ENCODE results near the gene ADAMTS3.

DNA sequence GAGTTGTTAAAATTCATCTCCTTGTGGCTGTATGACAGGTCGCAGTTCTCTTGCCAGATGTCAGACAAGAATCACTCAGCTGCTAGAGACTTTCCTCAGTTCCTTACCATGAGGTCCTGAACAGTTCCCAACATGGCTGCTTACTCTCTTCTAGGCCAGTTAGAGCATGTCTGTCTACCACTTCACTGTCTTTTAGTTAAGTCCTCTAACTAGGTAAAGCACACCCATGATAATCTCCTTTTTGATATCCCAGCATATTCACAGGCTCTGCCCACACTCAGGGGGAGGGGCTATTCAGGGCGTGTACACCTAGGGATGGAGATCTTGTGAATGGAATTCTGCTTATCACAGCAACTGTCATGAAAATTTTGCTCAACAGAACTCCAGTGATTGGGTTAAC is 190.1 kb downstream of the ADAMTS3 start:
- TF ChIP-seq, protein P1, sequence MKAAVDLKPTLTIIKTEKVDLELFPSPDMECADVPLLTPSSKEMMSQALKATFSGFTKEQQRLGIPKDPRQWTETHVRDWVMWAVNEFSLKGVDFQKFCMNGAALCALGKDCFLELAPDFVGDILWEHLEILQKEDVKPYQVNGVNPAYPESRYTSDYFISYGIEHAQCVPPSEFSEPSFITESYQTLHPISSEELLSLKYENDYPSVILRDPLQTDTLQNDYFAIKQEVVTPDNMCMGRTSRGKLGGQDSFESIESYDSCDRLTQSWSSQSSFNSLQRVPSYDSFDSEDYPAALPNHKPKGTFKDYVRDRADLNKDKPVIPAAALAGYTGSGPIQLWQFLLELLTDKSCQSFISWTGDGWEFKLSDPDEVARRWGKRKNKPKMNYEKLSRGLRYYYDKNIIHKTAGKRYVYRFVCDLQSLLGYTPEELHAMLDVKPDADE (IDR thresholded peaks at IDR 0.05) = no peak
- TF ChIP-seq, protein P2, sequence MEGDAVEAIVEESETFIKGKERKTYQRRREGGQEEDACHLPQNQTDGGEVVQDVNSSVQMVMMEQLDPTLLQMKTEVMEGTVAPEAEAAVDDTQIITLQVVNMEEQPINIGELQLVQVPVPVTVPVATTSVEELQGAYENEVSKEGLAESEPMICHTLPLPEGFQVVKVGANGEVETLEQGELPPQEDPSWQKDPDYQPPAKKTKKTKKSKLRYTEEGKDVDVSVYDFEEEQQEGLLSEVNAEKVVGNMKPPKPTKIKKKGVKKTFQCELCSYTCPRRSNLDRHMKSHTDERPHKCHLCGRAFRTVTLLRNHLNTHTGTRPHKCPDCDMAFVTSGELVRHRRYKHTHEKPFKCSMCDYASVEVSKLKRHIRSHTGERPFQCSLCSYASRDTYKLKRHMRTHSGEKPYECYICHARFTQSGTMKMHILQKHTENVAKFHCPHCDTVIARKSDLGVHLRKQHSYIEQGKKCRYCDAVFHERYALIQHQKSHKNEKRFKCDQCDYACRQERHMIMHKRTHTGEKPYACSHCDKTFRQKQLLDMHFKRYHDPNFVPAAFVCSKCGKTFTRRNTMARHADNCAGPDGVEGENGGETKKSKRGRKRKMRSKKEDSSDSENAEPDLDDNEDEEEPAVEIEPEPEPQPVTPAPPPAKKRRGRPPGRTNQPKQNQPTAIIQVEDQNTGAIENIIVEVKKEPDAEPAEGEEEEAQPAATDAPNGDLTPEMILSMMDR (conservative IDR thresholded peaks at IDR 0.05; ENCODE audit: low read depth in 2 of 2) = no peak
- TF ChIP-seq EZH2phosphoT487 (IDR thresholded peaks at IDR 0.05; ENCODE audit: unreplicated experiment) (no peak), EZH2 (IDR thresholded peaks at IDR 0.05; ENCODE audit: low read depth, unreplicated experiment) (no peak), POLR2AphosphoS5 (IDR thresholded peaks at IDR 0.05; ENCODE audit: low read depth) (no peak), JUNB (IDR thresholded peaks at IDR 0.05; ENCODE audit: unreplicated experiment) (no peak), CREB1 (CRISPR knock-in tag; IDR thresholded peaks at IDR 0.05; ENCODE audit: low read depth) (no peak), STAT1 (IDR thresholded peaks at IDR 0.05; ENCODE audit: unreplicated experiment) (no peak), ZNF114 (CRISPR knock-in tag; IDR thresholded peaks at IDR 0.05) (no peak)
- TF ChIP-seq, protein P3, sequence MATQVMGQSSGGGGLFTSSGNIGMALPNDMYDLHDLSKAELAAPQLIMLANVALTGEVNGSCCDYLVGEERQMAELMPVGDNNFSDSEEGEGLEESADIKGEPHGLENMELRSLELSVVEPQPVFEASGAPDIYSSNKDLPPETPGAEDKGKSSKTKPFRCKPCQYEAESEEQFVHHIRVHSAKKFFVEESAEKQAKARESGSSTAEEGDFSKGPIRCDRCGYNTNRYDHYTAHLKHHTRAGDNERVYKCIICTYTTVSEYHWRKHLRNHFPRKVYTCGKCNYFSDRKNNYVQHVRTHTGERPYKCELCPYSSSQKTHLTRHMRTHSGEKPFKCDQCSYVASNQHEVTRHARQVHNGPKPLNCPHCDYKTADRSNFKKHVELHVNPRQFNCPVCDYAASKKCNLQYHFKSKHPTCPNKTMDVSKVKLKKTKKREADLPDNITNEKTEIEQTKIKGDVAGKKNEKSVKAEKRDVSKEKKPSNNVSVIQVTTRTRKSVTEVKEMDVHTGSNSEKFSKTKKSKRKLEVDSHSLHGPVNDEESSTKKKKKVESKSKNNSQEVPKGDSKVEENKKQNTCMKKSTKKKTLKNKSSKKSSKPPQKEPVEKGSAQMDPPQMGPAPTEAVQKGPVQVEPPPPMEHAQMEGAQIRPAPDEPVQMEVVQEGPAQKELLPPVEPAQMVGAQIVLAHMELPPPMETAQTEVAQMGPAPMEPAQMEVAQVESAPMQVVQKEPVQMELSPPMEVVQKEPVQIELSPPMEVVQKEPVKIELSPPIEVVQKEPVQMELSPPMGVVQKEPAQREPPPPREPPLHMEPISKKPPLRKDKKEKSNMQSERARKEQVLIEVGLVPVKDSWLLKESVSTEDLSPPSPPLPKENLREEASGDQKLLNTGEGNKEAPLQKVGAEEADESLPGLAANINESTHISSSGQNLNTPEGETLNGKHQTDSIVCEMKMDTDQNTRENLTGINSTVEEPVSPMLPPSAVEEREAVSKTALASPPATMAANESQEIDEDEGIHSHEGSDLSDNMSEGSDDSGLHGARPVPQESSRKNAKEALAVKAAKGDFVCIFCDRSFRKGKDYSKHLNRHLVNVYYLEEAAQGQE (IDR thresholded peaks at IDR 0.05; ENCODE audit: unreplicated experiment) = no peak
- TF ChIP-seq, protein P4, sequence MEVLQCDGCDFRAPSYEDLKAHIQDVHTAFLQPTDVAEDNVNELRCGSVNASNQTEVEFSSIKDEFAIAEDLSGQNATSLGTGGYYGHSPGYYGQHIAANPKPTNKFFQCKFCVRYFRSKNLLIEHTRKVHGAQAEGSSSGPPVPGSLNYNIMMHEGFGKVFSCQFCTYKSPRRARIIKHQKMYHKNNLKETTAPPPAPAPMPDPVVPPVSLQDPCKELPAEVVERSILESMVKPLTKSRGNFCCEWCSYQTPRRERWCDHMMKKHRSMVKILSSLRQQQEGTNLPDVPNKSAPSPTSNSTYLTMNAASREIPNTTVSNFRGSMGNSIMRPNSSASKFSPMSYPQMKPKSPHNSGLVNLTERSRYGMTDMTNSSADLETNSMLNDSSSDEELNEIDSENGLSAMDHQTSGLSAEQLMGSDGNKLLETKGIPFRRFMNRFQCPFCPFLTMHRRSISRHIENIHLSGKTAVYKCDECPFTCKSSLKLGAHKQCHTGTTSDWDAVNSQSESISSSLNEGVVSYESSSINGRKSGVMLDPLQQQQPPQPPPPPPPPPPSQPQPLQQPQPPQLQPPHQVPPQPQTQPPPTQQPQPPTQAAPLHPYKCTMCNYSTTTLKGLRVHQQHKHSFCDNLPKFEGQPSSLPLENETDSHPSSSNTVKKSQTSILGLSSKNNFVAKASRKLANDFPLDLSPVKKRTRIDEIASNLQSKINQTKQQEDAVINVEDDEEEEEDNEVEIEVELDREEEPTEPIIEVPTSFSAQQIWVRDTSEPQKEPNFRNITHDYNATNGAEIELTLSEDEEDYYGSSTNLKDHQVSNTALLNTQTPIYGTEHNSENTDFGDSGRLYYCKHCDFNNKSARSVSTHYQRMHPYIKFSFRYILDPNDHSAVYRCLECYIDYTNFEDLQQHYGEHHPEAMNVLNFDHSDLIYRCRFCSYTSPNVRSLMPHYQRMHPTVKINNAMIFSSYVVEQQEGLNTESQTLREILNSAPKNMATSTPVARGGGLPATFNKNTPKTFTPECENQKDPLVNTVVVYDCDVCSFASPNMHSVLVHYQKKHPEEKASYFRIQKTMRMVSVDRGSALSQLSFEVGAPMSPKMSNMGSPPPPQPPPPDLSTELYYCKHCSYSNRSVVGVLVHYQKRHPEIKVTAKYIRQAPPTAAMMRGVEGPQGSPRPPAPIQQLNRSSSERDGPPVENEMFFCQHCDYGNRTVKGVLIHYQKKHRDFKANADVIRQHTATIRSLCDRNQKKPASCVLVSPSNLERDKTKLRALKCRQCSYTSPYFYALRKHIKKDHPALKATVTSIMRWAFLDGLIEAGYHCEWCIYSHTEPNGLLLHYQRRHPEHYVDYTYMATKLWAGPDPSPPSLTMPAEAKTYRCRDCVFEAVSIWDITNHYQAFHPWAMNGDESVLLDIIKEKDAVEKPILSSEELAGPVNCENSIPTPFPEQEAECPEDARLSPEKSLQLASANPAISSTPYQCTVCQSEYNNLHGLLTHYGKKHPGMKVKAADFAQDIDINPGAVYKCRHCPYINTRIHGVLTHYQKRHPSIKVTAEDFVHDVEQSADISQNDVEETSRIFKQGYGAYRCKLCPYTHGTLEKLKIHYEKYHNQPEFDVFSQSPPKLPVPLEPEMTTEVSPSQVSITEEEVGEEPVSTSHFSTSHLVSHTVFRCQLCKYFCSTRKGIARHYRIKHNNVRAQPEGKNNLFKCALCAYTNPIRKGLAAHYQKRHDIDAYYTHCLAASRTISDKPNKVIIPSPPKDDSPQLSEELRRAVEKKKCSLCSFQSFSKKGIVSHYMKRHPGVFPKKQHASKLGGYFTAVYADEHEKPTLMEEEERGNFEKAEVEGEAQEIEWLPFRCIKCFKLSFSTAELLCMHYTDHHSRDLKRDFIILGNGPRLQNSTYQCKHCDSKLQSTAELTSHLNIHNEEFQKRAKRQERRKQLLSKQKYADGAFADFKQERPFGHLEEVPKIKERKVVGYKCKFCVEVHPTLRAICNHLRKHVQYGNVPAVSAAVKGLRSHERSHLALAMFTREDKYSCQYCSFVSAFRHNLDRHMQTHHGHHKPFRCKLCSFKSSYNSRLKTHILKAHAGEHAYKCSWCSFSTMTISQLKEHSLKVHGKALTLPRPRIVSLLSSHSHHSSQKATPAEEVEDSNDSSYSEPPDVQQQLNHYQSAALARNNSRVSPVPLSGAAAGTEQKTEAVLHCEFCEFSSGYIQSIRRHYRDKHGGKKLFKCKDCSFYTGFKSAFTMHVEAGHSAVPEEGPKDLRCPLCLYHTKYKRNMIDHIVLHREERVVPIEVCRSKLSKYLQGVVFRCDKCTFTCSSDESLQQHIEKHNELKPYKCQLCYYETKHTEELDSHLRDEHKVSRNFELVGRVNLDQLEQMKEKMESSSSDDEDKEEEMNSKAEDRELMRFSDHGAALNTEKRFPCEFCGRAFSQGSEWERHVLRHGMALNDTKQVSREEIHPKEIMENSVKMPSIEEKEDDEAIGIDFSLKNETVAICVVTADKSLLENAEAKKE (CRISPR knock-in tag; IDR thresholded peaks at IDR 0.05) = no peak
